NCI-H128 (cell line): ENCODE measurements around the gene NACA.
"Not testable (repeated sequence)": the region's sequence is repeated elsewhere in the genome, so short reads cannot be mapped to it uniquely, and the experiment has no call there.

ENCODE experiments used
- DNase-seq: peaks from one replicate; lab custom pipeline; 2025; ENCODE audit not compliant: unreplicated experiment; lab: John Stamatoyannopoulos, UW

The NACA gene

GRCh38 chr12:56724972-56725722 is at the start of gene NACA:
TSS of gene NACA (minus strand) at chr12:56725299. CDS start at chr12:56724521, 778 bp downstream.
- peak; percentile 95 for DNase-seq

GRCh38 chr12:56773113-56773512 is 48.0 kb upstream of the NACA start:
- DNase-seq, result no peak

GRCh38 chr12:56772625-56773024 is 47.5 kb upstream of the NACA start:
- no peak for DNase-seq

GRCh38 chr12:56769868-56770267 is 44.8 kb upstream of the NACA start:
- no peak for DNase-seq

- DNase-seq, result no peak
Measured at GRCh38 chr12:56768424-56768823, 43.3 kb upstream of the NACA start.

- DNase-seq, result no peak
Measured at GRCh38 chr12:56766535-56766934, 41.4 kb upstream of the NACA start.

- no peak for DNase-seq
Measured at GRCh38 chr12:56763753-56764657, 38.9 kb upstream of the NACA start.

- no peak for DNase-seq
Measured at GRCh38 chr12:56761812-56762211, 36.7 kb upstream of the NACA start.

GRCh38 chr12:56760460-56760859 is 35.4 kb upstream of the NACA start:
- no peak for DNase-seq

- DNase-seq, result no peak
Measured at GRCh38 chr12:56759263-56759908, 34.3 kb upstream of the NACA start.

- DNase-seq, result no peak
Measured at GRCh38 chr12:56758728-56759262, 33.7 kb upstream of the NACA start.

- not testable (repeated sequence) for DNase-seq
Measured at GRCh38 chr12:56757971-56758370, 32.9 kb upstream of the NACA start.

GRCh38 chr12:56753566-56753965 is 28.5 kb upstream of the NACA start:
- no peak for DNase-seq

- peak; percentile 68 for DNase-seq
Measured at GRCh38 chr12:56751712-56752598, 26.9 kb upstream of the NACA start, which contains the start of gene PRIM1. TSS of gene PRIM1 (minus strand) at chr12:56752323. CDS start at chr12:56752298, 25 bp downstream.

- DNase-seq, result not testable (repeated sequence)
Measured at GRCh38 chr12:56750596-56750995, 25.5 kb upstream of the NACA start.

- DNase-seq, result no peak
Measured at GRCh38 chr12:56749853-56750252, 24.8 kb upstream of the NACA start.

GRCh38 chr12:56749359-56749758 is 24.3 kb upstream of the NACA start:
- no peak for DNase-seq

GRCh38 chr12:56728139-56728861 is 3.2 kb upstream of the NACA start:
- DNase-seq, result no peak

GRCh38 chr12:56726196-56726675 is 1.1 kb upstream of the NACA start:
- DNase-seq, result not testable (repeated sequence)
